COLO829 (cell line): ENCODE data around the gene NHLH2.
A peak's percentile ranks its signal among the peaks of the same experiment; 100 is the strongest.

Experiments used
- DNase-seq: peaks from one replicate; pipeline ENCODE4 v3.0.0; 2012; ENCODE audit warnings: low spot score

The NHLH2 gene

GRCh38 chr1:115840605-115841460, at the start of gene NHLH2:
TSS of gene NHLH2 (minus strand) at chr1:115841126. CDS start at chr1:115838372, 2,754 bp downstream.
- no peak for DNase-seq

GRCh38 chr1:115890580-115890979, 49.7 kb upstream of the NHLH2 start:
- no peak for DNase-seq

GRCh38 chr1:115888976-115889375, 48.0 kb upstream of the NHLH2 start:
- DNase-seq, result no peak

- DNase-seq, result peak; percentile 17
Observed at GRCh38 chr1:115882913-115883902, 42.3 kb upstream of the NHLH2 start.

- no peak for DNase-seq
Observed at GRCh38 chr1:115880981-115881672, 40.2 kb upstream of the NHLH2 start.

GRCh38 chr1:115879977-115880376, 39.1 kb upstream of the NHLH2 start:
- no peak for DNase-seq

GRCh38 chr1:115877511-115877910, 36.6 kb upstream of the NHLH2 start:
- no peak for DNase-seq

GRCh38 chr1:115874904-115875303, 34.0 kb upstream of the NHLH2 start:
- DNase-seq, result peak; percentile 35

- no peak for DNase-seq
Observed at GRCh38 chr1:115874497-115874896, 33.6 kb upstream of the NHLH2 start.

GRCh38 chr1:115873184-115873583, 32.3 kb upstream of the NHLH2 start:
- no peak for DNase-seq

GRCh38 chr1:115869064-115869463, 28.1 kb upstream of the NHLH2 start:
- DNase-seq, result no peak

GRCh38 chr1:115867216-115867615, 26.3 kb upstream of the NHLH2 start:
- DNase-seq, result no peak

- no peak for DNase-seq
Observed at GRCh38 chr1:115865704-115866380, 24.9 kb upstream of the NHLH2 start.

- DNase-seq, result no peak
Observed at GRCh38 chr1:115862403-115862802, 21.5 kb upstream of the NHLH2 start.

GRCh38 chr1:115854005-115854404, 13.1 kb upstream of the NHLH2 start:
- no peak for DNase-seq

- DNase-seq, result no peak
Observed at GRCh38 chr1:115850937-115851336, 10.0 kb upstream of the NHLH2 start.

GRCh38 chr1:115847787-115848186, 6.9 kb upstream of the NHLH2 start:
- DNase-seq, result no peak

GRCh38 chr1:115842948-115843347, 2.0 kb upstream of the NHLH2 start:
- DNase-seq, result no peak

- DNase-seq, result no peak
Observed at GRCh38 chr1:115839679-115840237, 1.2 kb downstream of the NHLH2 start.

GRCh38 chr1:115839029-115839678, 1.8 kb downstream of the NHLH2 start:
- no peak for DNase-seq
